GM19025 (cell line): ENCODE measurements around the gene MAGEB4.
"Not testable (repeated sequence)": the region's sequence is repeated elsewhere in the genome, so short reads cannot be mapped to it uniquely, and the experiment has no call there.

Experiments
- ATAC-seq: cut with Tn5 transposase; IDR thresholded peaks from one replicate; pipeline ENCODE4 v1.9.1; 2021; ENCODE audit warnings: mild to moderate bottlenecking, low read depth, moderate library complexity; ENCODE audit not compliant: unreplicated experiment

The MAGEB4 gene

GRCh38 chrX:30241724-30242415 lies at the start of gene MAGEB4:
Gene MAGEB4 (plus strand): TSS chrX:30242000. CDS start chrX:30242136, 136 bp downstream.
- ATAC-seq: no peak

GRCh38 chrX:30193910-30194309 lies 47.9 kb upstream of the MAGEB4 start:
- ATAC-seq: not testable (repeated sequence)

GRCh38 chrX:30196322-30196721 lies 45.5 kb upstream of the MAGEB4 start:
- no peak for ATAC-seq

- ATAC-seq: no peak
Observed at GRCh38 chrX:30212172-30212571, 29.6 kb upstream of the MAGEB4 start.

- ATAC-seq: no peak
Observed at GRCh38 chrX:30215357-30215843, 26.4 kb upstream of the MAGEB4 start, which contains the start of gene MAGEB2. Gene MAGEB2 (plus strand): TSS chrX:30215563. CDS start chrX:30218581, 3,018 bp downstream.

GRCh38 chrX:30217465-30217864 lies 24.3 kb upstream of the MAGEB4 start:
- no peak for ATAC-seq

GRCh38 chrX:30219372-30219771 lies 22.4 kb upstream of the MAGEB4 start:
- ATAC-seq: no peak

GRCh38 chrX:30220661-30221060 lies 21.1 kb upstream of the MAGEB4 start:
- ATAC-seq: no peak

GRCh38 chrX:30224536-30224935 lies 17.3 kb upstream of the MAGEB4 start:
- no peak for ATAC-seq

- ATAC-seq: no peak
Observed at GRCh38 chrX:30228526-30228925, 13.3 kb upstream of the MAGEB4 start.

- ATAC-seq: no peak
Observed at GRCh38 chrX:30230395-30230794, 11.4 kb upstream of the MAGEB4 start, which contains the start of gene MAGEB3. Gene MAGEB3 (plus strand): TSS chrX:30230657. CDS start chrX:30235925, 5,268 bp downstream.

- no peak for ATAC-seq
Observed at GRCh38 chrX:30246769-30247489, 5.1 kb downstream of the MAGEB4 start, which contains the start of gene MAGEB1. Gene MAGEB1 (plus strand): TSS chrX:30247146. CDS start chrX:30250494, 3,348 bp downstream.

- peak; percentile 68 for ATAC-seq
Observed at GRCh38 chrX:30248854-30249253, 7.1 kb downstream of the MAGEB4 start.

GRCh38 chrX:30253257-30253656 lies 11.5 kb downstream of the MAGEB4 start:
- peak; percentile 50 for ATAC-seq

- ATAC-seq: no peak
Observed at GRCh38 chrX:30259927-30260326, 18.1 kb downstream of the MAGEB4 start.

GRCh38 chrX:30261012-30261411 lies 19.2 kb downstream of the MAGEB4 start:
- ATAC-seq: no peak

GRCh38 chrX:30262763-30263162 lies 21.0 kb downstream of the MAGEB4 start:
- no peak for ATAC-seq

GRCh38 chrX:30270639-30271038 lies 28.8 kb downstream of the MAGEB4 start:
- no peak for ATAC-seq

- no peak for ATAC-seq
Observed at GRCh38 chrX:30275498-30275897, 33.7 kb downstream of the MAGEB4 start.

GRCh38 chrX:30278365-30278764 lies 36.6 kb downstream of the MAGEB4 start:
- ATAC-seq: no peak

- no peak for ATAC-seq
Observed at GRCh38 chrX:30280428-30280827, 38.6 kb downstream of the MAGEB4 start.
